GM23248 (cell line): ENCODE results near the gene TMEM41A.

Experiments used
- EZH2 ChIP-seq: fragments of 200-600 bp; sonication (generic); IDR thresholded peaks from 2 replicates; pipeline ENCODE4 v1.6.1; 2018; ENCODE audit warnings: antibody characterized with exemption, mild to moderate bottlenecking; ENCODE audit not compliant: insufficient read depth, poor library complexity, severe bottlenecking
- EZH2phosphoT487 ChIP-seq: fragments of 200-600 bp; sonication (generic); IDR thresholded peaks from 2 replicates; pipeline ENCODE4 v1.6.1; 2018; ENCODE audit warnings: antibody characterized with exemption, moderate library complexity, mild to moderate bottlenecking, low read depth; ENCODE audit not compliant: insufficient read depth

DNA sequence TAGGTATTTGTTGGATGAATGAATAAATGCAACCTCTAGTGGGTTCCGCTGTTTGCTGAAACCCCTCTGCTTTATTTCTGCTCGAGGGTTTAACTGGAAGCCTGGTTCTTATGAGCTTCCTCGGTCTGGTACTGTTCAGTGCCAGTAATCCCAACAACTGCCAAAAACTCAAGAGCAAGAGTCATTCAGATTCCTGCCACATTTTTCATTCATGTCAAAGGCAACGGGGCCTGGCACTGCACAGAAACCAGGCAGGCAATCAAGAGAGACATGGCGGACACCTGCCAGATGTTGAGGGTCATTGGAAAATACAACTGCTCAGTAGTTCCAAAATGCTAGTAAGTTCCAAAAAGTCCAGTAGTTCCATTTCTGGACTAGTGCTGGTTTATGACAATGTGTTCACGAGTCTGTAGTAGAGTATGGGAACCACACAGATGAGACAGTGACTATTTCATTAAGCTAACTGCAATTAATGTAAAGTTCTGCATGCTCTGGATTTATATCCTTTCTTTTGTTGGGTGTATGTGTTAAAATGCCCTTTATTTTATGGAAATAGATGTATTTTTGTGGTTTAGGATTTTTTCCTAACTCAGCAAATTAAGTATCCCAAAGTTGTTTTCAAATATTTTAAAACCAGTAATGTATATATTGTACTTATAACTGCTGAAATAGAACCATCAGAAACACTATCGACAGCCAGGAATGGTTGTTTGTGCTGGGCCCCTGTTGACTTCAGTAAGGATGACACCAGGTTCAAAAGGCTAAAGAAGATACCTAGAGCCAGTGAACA, 22.7 kb upstream of the TMEM41A start:
- TF ChIP-seq EZH2phosphoT487, result no peak
- TF ChIP-seq EZH2, result no peak
